ENCODE results near the gene FOXD2.
A peak's percentile ranks its signal among the peaks of the same experiment; 100 is the strongest.

The FOXD2 gene

DNA sequence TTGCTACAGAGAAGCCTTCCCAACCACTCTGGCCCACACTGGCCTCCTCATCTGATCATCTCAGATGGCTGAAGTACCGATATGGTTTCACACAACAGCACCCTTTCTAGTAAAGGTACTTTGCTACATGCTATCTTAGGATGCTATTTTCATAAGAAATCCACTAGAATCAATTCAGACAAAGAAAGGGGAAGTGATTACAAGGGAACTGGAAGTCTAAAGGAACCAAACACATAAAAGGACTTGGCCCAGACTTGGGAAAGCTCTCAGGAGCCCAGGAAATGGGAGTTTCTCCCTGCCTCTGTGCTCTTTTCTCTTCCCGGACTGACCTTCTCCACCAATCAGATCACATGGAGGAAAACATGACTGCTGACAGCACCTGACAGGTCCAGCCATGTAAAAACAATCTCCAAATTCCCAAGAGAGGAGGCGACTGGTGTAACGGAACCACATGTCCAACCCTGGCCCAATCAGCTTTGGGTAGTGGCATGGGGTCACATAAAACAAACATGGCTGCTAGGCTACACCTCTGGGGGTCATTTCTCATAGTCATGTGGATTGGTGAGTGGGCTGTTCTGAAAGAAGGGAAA lies 34.4 kb upstream of the FOXD2 start:
- Histone ChIP-seq H3K36me3 (ENCODE audit: control insufficient read depth, low read depth, low read length) (no peaks in the 10 kb centered on the region), H3K27ac (ENCODE audit: low read length) (no peak overlapping the region), H3K4me3 (ENCODE audit: low read length) (no peak overlapping the region), H3K9me3 (ENCODE audit: control insufficient read depth, low read depth, low read length) (no peaks in the 10 kb centered on the region), H3K4me1 (ENCODE audit: control insufficient read depth, low read depth, low read length) (no peaks in the 10 kb centered on the region), H3K9ac (ENCODE audit: low read length) (no peak overlapping the region), H3K27me3 (ENCODE audit: control insufficient read depth, insufficient read depth, low read length) (peaks cover 9% of the 10 kb centered on the region)

DNA sequence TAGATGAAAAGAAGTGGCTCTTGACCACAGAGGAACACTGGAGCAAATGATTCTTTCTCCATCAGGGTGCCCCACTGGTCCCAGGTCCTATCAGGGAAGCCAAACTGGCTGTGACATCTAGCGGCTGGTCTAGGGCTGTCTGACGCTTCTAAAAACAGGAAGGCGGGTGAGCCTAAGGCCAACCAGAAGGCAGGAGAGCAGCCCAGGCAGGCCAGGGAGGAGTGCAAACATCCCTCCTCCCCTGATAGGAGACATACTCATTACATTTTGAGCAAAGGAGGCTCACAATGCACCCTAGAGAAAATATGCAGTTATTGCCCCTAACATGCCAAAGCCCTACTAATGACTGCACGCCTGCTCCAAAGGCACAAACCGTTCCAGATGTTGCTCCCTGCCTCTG lies 32.1 kb upstream of the FOXD2 start:
- no peaks in the 10 kb centered on the region for H3K36me3 ChIP-seq (ENCODE audit: control insufficient read depth, low read depth, low read length)
- no peak overlapping the region for H3K4me3 ChIP-seq (ENCODE audit: low read length)
- H3K27ac ChIP-seq (ENCODE audit: low read length) = no peak overlapping the region
- no peaks in the 10 kb centered on the region for H3K9me3 ChIP-seq (ENCODE audit: control insufficient read depth, low read depth, low read length)
- no peaks in the 10 kb centered on the region for H3K4me1 ChIP-seq (ENCODE audit: control insufficient read depth, low read depth, low read length)
- peaks cover 9% of the 10 kb centered on the region for H3K27me3 ChIP-seq (ENCODE audit: control insufficient read depth, insufficient read depth, low read length)
- H3K9ac ChIP-seq (ENCODE audit: low read length) = no peak overlapping the region

DNA sequence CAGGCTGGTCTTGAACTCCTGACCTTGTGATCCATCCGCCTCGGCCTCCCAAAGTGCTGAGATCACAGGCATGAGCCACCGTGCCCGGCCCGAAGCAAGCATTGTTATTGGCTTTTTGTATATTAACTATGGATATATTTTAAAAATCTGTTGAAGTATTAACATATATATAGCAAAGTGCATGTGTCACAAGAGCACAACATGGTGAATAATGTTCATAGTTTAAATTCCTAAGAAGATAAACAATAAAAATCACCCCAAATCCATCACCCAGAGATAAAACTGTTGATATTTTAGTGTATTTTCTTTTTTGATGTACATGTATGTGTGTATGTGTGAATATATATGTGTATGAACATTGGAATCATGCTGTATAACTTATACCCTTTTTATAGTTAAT lies 30.9 kb upstream of the FOXD2 start:
- no peaks in the 10 kb centered on the region for H3K9me3 ChIP-seq (ENCODE audit: control insufficient read depth, low read depth, low read length)
- no peak overlapping the region for H3K4me3 ChIP-seq (ENCODE audit: low read length)
- no peaks in the 10 kb centered on the region for H3K27me3 ChIP-seq (ENCODE audit: control insufficient read depth, insufficient read depth, low read length)
- no peak overlapping the region for H3K27ac ChIP-seq (ENCODE audit: low read length)
- no peaks in the 10 kb centered on the region for H3K4me1 ChIP-seq (ENCODE audit: control insufficient read depth, low read depth, low read length)
- H3K36me3 ChIP-seq (ENCODE audit: control insufficient read depth, low read depth, low read length) = no peaks in the 10 kb centered on the region
- no peak overlapping the region for H3K9ac ChIP-seq (ENCODE audit: low read length)

DNA sequence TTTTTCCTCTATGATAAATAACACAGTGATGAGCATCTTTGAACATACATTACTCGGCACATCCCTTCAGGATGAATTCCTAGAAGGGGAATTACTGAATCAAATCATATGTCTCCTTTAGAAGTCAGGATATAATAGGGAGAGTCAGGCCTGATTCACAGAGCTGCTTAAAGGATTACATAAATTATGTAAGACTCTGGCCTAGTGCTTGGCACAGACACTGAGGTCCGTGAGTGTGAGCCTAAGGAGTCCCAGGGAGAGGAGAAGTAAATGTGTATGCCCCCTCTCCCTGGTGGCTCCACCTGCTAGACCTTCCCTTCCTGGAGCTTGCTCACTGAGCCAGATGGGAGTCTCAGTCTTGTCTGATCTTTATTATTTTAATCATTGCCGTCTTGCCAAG lies 30.4 kb upstream of the FOXD2 start:
- Histone ChIP-seq H3K27me3 (ENCODE audit: control insufficient read depth, insufficient read depth, low read length) (no peaks in the 10 kb centered on the region), H3K4me1 (ENCODE audit: control insufficient read depth, low read depth, low read length) (no peaks in the 10 kb centered on the region), H3K27ac (ENCODE audit: low read length) (no peak overlapping the region), H3K36me3 (ENCODE audit: control insufficient read depth, low read depth, low read length) (no peaks in the 10 kb centered on the region), H3K9ac (ENCODE audit: low read length) (no peak overlapping the region), H3K4me3 (ENCODE audit: low read length) (no peak overlapping the region), H3K9me3 (ENCODE audit: control insufficient read depth, low read depth, low read length) (no peaks in the 10 kb centered on the region)

DNA sequence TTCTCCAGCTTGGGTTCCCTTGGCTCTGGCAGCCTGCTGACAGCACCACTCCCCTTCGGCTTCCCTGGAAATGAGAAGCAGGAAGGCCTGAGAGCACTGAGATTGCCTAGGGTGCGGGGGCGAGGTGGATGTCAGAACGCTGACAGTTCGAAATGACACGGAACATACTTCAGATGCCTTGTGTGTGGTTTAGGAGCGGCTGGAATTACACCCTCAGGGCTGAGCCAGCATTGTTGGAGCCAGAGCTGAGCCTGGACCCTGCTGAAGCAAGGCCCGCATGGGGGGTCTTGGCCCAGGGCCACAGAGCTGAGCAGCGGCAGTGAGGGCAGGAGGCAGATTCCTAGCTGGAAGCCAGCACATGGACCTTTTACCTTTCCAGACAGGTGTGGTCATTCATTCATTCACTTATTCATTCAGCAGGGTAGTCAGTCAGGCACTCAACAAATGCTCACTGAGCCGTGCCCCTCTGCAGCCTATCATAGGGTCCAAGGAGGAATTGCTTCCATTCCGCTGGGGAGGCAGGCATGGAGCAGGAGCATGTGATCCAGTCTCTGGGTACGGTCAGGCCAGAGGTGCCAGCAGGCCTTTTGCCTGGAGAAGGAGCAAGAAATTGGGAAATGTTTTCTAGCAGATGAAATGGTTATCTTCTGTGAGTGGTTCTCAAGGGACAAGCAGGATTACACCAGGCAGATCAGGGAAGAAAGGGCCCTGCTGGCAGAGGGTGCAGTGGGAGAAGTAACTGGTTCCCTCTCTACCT lies 28.4 kb upstream of the FOXD2 start:
- H3K27ac ChIP-seq (ENCODE audit: low read length) = no peak overlapping the region
- H3K27me3 ChIP-seq (ENCODE audit: control insufficient read depth, insufficient read depth, low read length) = peaks cover 17% of the 10 kb centered on the region
- no peak overlapping the region for H3K9ac ChIP-seq (ENCODE audit: low read length)
- H3K4me1 ChIP-seq (ENCODE audit: control insufficient read depth, low read depth, low read length) = no peaks in the 10 kb centered on the region
- no peaks in the 10 kb centered on the region for H3K36me3 ChIP-seq (ENCODE audit: control insufficient read depth, low read depth, low read length)
- H3K4me3 ChIP-seq (ENCODE audit: low read length) = no peak overlapping the region
- H3K9me3 ChIP-seq (ENCODE audit: control insufficient read depth, low read depth, low read length) = no peaks in the 10 kb centered on the region

DNA sequence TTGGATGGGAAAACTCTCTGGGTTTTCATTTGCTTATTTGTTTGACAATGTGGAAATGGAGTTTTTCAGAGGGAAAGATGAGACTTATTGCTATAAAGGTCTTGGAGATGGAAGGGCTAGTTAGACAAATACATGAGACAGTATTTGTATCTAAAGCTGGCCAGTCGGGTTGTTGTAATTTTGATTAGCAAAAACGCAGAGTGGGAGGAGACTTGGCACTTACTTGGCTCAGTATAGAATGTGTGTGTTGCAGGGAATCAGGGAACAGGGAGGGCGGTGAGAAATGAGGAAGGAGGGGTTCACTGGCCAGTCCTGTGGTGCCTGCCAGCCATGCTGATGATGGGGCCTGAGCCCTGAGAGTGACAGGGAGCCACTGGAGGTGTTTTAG lies 27.8 kb upstream of the FOXD2 start:
- no peaks in the 10 kb centered on the region for H3K9me3 ChIP-seq (ENCODE audit: control insufficient read depth, low read depth, low read length)
- H3K36me3 ChIP-seq (ENCODE audit: control insufficient read depth, low read depth, low read length) = no peaks in the 10 kb centered on the region
- H3K9ac ChIP-seq (ENCODE audit: low read length) = no peak overlapping the region
- H3K27me3 ChIP-seq (ENCODE audit: control insufficient read depth, insufficient read depth, low read length) = peaks cover 23% of the 10 kb centered on the region
- no peak overlapping the region for H3K27ac ChIP-seq (ENCODE audit: low read length)
- no peak overlapping the region for H3K4me3 ChIP-seq (ENCODE audit: low read length)
- H3K4me1 ChIP-seq (ENCODE audit: control insufficient read depth, low read depth, low read length) = no peaks in the 10 kb centered on the region

DNA sequence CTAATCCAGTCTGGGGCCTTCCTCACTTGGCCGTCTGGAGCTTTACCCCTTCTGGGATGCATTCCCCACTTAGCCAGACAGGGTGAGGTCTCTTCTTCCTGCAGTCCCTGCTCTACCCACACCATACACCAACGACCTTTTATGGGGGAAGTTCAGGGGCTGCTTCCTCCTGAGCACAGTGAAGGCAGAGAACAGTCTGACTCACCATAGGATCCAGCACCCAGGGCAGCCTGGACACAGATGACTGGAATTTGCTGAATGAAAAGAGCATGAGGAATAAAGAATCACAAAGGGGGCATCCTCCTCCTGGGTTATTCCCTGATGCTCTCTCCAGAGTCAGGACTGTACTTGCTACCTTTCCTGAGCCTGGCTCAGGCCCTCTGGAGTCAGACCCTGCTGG lies 26.4 kb upstream of the FOXD2 start:
- Histone ChIP-seq H3K27me3 (ENCODE audit: control insufficient read depth, insufficient read depth, low read length) (peaks cover 36% of the 10 kb centered on the region), H3K27ac (ENCODE audit: low read length) (no peak overlapping the region)

DNA sequence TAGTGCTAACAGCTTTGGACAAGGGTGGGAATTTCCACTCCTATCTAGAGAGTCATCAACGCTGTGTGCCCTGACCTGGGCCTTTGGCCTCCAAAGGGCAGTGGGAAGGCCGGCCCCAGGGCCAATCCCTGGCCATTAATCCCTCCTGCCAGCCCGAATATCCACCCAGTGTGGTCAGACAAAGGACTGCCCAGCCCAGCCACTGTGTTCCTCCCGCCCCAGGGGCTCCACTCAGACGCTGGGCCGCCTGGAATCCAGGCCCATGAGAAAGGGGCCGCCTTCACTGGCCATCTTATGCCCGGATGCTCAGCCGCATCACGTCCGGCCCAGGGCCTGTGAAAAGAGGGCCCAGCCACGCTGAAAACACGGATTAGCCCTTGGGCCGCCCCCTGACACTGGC lies 25.4 kb upstream of the FOXD2 start:
- no peak overlapping the region for H3K9ac ChIP-seq (ENCODE audit: low read length)
- no peaks in the 10 kb centered on the region for H3K4me1 ChIP-seq (ENCODE audit: control insufficient read depth, low read depth, low read length)
- no peaks in the 10 kb centered on the region for H3K9me3 ChIP-seq (ENCODE audit: control insufficient read depth, low read depth, low read length)
- H3K27me3 ChIP-seq (ENCODE audit: control insufficient read depth, insufficient read depth, low read length) = peaks cover 46% of the 10 kb centered on the region
- no peak overlapping the region for H3K4me3 ChIP-seq (ENCODE audit: low read length)
- no peaks in the 10 kb centered on the region for H3K36me3 ChIP-seq (ENCODE audit: control insufficient read depth, low read depth, low read length)
- no peak overlapping the region for H3K27ac ChIP-seq (ENCODE audit: low read length)

More for the DNA sequence above, 26.4 kb upstream of the FOXD2 start:
- Histone ChIP-seq H3K4me1 (ENCODE audit: control insufficient read depth, low read depth, low read length) (no peaks in the 10 kb centered on the region), H3K9ac (ENCODE audit: low read length) (no peak overlapping the region), H3K4me3 (ENCODE audit: low read length) (no peak overlapping the region), H3K36me3 (ENCODE audit: control insufficient read depth, low read depth, low read length) (no peaks in the 10 kb centered on the region), H3K9me3 (ENCODE audit: control insufficient read depth, low read depth, low read length) (no peaks in the 10 kb centered on the region)

DNA sequence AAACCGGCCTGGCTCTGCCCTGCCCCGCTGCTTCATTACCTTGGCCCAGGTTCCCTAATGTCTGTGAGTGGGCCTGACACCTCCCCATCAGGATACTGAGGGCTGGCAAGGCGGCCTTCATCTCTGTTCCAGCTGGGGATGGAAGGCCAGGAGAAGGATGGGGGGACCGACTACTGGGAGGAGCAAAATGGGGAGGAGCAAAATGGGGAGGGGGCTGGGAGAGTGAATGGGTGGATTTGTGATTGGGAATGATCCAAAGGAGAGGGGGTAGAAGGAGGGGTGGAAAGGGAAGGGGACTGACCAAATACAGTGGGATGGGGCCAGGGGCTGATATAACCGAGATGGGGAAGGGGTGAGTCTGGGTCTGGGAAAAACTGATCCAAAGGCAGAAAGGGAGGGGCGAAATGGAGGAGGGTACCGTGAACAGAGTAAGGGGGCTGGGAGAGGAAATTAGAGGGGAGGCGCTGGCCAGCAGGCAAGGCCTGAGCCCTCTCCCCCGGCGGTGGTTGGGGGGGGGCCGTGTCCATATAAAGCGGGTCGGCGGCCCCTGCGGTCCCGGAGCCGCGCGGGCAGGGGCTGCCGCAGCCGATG lies 22.0 kb upstream of the FOXD2 start, which contains the start of gene FOXE3:
FOXE3 (plus strand) TSS at position 558 of the 591 bp plus-strand sequence; CDS start at position 589, 31 bp downstream.
- no peaks in the 10 kb centered on the region for H3K4me1 ChIP-seq (ENCODE audit: control insufficient read depth, low read depth, low read length)
- H3K9me3 ChIP-seq (ENCODE audit: control insufficient read depth, low read depth, low read length) = no peaks in the 10 kb centered on the region
- H3K27me3 ChIP-seq (ENCODE audit: control insufficient read depth, insufficient read depth, low read length) = peaks cover 80% of the 10 kb centered on the region
- no peak within 1 kb of the TSS for H3K9ac ChIP-seq (ENCODE audit: low read length)
- H3K4me3 ChIP-seq (ENCODE audit: low read length) = peak within 1 kb of the TSS; percentile 22
- H3K27ac ChIP-seq (ENCODE audit: low read length) = no peak within 1 kb of the TSS
- no peaks in the 10 kb centered on the region for H3K36me3 ChIP-seq (ENCODE audit: control insufficient read depth, low read depth, low read length)

DNA sequence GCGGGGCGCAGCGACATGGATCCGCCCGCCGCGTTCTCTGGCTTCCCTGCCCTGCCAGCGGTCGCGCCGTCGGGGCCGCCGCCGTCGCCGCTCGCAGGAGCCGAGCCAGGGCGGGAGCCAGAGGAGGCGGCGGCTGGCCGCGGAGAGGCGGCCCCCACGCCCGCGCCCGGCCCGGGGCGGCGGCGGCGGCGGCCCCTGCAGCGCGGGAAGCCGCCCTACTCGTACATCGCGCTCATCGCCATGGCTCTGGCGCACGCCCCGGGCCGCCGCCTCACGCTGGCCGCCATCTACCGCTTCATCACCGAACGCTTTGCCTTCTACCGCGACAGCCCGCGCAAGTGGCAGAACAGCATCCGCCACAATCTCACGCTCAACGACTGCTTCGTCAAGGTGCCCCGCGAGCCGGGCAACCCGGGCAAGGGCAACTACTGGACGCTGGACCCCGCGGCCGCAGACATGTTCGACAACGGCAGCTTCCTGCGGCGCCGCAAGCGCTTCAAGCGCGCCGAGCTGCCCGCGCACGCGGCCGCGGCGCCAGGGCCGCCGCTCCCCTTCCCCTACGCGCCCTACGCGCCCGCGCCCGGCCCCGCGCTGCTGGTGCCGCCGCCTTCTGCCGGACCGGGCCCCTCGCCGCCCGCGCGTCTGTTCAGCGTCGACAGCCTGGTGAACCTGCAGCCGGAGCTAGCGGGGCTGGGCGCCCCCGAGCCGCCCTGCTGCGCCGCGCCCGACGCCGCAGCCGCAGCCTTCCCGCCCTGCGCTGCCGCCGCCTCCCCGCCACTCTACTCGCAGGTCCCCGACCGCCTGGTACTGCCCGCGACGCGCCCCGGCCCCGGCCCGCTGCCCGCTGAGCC lies 21.3 kb upstream of the FOXD2 start:
- Histone ChIP-seq H3K4me1 (ENCODE audit: control insufficient read depth, low read depth, low read length) (no peaks in the 10 kb centered on the region), H3K9ac (ENCODE audit: low read length) (no peak overlapping the region), H3K27me3 (ENCODE audit: control insufficient read depth, insufficient read depth, low read length) (peaks cover 87% of the 10 kb centered on the region), H3K27ac (ENCODE audit: low read length) (no peak overlapping the region), H3K9me3 (ENCODE audit: control insufficient read depth, low read depth, low read length) (no peaks in the 10 kb centered on the region), H3K36me3 (ENCODE audit: control insufficient read depth, low read depth, low read length) (no peaks in the 10 kb centered on the region), H3K4me3 (ENCODE audit: low read length) (peak overlapping the region; percentile 22)

Measured in iPS-18a (cell line).